ENCODE results near the gene PRR33.
"Not testable (repeated sequence)": the region's sequence is repeated elsewhere in the genome, so short reads cannot be mapped to it uniquely, and the experiment has no call there.

DNA sequence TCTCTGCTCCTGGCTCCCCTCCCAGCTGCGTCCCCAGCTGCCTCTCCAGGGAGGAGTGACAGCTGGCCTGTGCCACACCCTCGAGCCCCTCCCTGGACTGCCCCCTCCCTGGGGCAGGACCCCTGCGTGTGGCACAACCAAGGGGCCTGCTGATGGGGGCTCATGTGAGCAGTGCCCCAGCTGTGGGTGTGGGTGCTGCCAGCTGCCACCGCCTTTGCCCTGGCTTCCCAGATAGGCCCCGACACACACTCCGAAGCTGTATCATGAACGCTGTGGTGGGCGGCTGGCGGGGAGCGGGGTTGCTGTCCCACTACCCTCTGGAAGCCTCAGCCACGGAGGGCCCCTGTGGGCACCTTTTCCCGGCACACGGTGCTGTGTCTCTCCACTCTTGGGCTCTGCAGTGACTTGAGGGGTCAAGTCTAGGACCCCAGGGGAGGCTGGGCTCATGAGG, 15.8 kb downstream of the PRR33 start:
- TF ChIP-seq, protein P1, sequence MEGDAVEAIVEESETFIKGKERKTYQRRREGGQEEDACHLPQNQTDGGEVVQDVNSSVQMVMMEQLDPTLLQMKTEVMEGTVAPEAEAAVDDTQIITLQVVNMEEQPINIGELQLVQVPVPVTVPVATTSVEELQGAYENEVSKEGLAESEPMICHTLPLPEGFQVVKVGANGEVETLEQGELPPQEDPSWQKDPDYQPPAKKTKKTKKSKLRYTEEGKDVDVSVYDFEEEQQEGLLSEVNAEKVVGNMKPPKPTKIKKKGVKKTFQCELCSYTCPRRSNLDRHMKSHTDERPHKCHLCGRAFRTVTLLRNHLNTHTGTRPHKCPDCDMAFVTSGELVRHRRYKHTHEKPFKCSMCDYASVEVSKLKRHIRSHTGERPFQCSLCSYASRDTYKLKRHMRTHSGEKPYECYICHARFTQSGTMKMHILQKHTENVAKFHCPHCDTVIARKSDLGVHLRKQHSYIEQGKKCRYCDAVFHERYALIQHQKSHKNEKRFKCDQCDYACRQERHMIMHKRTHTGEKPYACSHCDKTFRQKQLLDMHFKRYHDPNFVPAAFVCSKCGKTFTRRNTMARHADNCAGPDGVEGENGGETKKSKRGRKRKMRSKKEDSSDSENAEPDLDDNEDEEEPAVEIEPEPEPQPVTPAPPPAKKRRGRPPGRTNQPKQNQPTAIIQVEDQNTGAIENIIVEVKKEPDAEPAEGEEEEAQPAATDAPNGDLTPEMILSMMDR (IDR thresholded peaks at IDR 0.05) = not testable (repeated sequence)
- not testable (repeated sequence) for TF ChIP-seq POLR2A (IDR thresholded peaks at IDR 0.05)
